Measurements from ENCODE around the gene SEMA7A. TPM values are rescaled to one million over a fixed set of nuclear protein-coding genes. Genes with fewer than 3 reads are reported as not detected.

The SEMA7A gene
- total and polyA plus RNA-seq, 2 donors from 2014 or later, result 2.8 to 3.6 TPM

- Histone ChIP-seq H3K27me3 (ENCODE audit: control insufficient read depth, insufficient read depth, low read length) (no peaks in the 10 kb centered on the region), H3K4me1 (ENCODE audit: control insufficient read depth in 2 of 3, insufficient read depth in 2 of 3, low read depth in 1 of 3, low read length in 3 of 3) (peaks cover 0 to 5% (median 4%) of the 10 kb centered on the region in 3 donors), H3K36me3 (ENCODE audit: control insufficient read depth in 2 of 3, insufficient read depth in 3 of 3, low read length in 3 of 3) (no peaks in the 10 kb centered on the region), H3K9ac (ENCODE audit: low read length in 3 of 3) (no peak overlapping the region), H3K27ac (ENCODE audit: low read depth in 2 of 2, low read length in 2 of 2) (no peak overlapping the region), H3K9me3 (ENCODE audit: control insufficient read depth in 2 of 3, insufficient read depth in 1 of 3, low read length in 3 of 3) (no peaks in the 10 kb centered on the region), H3K4me3 (ENCODE audit: low read length in 3 of 3) (no peak overlapping the region)
- no peak for TF ChIP-seq CTCF (IDR thresholded peaks at IDR 0.05; ENCODE audit: borderline replicate concordance, extremely low read depth, insufficient read depth)
- intact Hi-C loops (cut with DNase I), result no loop called here
- FAIRE-seq (no peak), DNase-seq (no peak)
These were observed 25.4 kb downstream of the SEMA7A start for GRCh38 chr15:74408385-74408784.

GRCh38 chr15:74406992-74407705 is 26.6 kb downstream of the SEMA7A start:
- no peaks in the 10 kb centered on the region for H3K36me3 ChIP-seq (ENCODE audit: control insufficient read depth in 2 of 3, insufficient read depth in 3 of 3, low read length in 3 of 3)
- H3K9ac ChIP-seq (ENCODE audit: low read length in 3 of 3), result no peak overlapping the region
- FAIRE-seq (no peak), DNase-seq (peak in 4 of 5 donors; percentile 85 to 89 (median 88))
- intact Hi-C loops (cut with DNase I), result no loop called here
- H3K27me3 ChIP-seq (ENCODE audit: control insufficient read depth, insufficient read depth, low read length), result no peaks in the 10 kb centered on the region
- no peak for TF ChIP-seq CTCF (IDR thresholded peaks at IDR 0.05; ENCODE audit: borderline replicate concordance, extremely low read depth, insufficient read depth)
- H3K4me3 ChIP-seq (ENCODE audit: low read length in 3 of 3), result no peak overlapping the region
- H3K9me3 ChIP-seq (ENCODE audit: control insufficient read depth in 2 of 3, insufficient read depth in 1 of 3, low read length in 3 of 3), result no peaks in the 10 kb centered on the region
- H3K27ac ChIP-seq (ENCODE audit: low read depth in 2 of 2, low read length in 2 of 2), result no peak overlapping the region
- peaks cover 0 to 5% (median 4%) of the 10 kb centered on the region in 3 donors for H3K4me1 ChIP-seq (ENCODE audit: control insufficient read depth in 2 of 3, insufficient read depth in 2 of 3, low read depth in 1 of 3, low read length in 3 of 3)

GRCh38 chr15:74406517-74406916 is 27.2 kb downstream of the SEMA7A start:
- Histone ChIP-seq H3K4me3 (ENCODE audit: low read length in 3 of 3) (no peak overlapping the region), H3K27me3 (ENCODE audit: control insufficient read depth, insufficient read depth, low read length) (no peaks in the 10 kb centered on the region), H3K9ac (ENCODE audit: low read length in 3 of 3) (no peak overlapping the region), H3K36me3 (ENCODE audit: control insufficient read depth in 2 of 3, insufficient read depth in 3 of 3, low read length in 3 of 3) (no peaks in the 10 kb centered on the region), H3K27ac (ENCODE audit: low read depth in 2 of 2, low read length in 2 of 2) (no peak overlapping the region), H3K9me3 (ENCODE audit: control insufficient read depth in 2 of 3, insufficient read depth in 1 of 3, low read length in 3 of 3) (no peaks in the 10 kb centered on the region), H3K4me1 (ENCODE audit: control insufficient read depth in 2 of 3, insufficient read depth in 2 of 3, low read depth in 1 of 3, low read length in 3 of 3) (peaks cover 0 to 5% (median 4%) of the 10 kb centered on the region in 3 donors)
- intact Hi-C loops (cut with DNase I), result no loop called here
- no peak for TF ChIP-seq CTCF (IDR thresholded peaks at IDR 0.05; ENCODE audit: borderline replicate concordance, extremely low read depth, insufficient read depth)
- no peak for FAIRE-seq
- DNase-seq, result no peak

Data from kidney (tissue), 14 donors.